NCI-H82 (cell line): ENCODE measurements around the gene NUTM1.
"Not testable (repeated sequence)": the region's sequence is repeated elsewhere in the genome, so short reads cannot be mapped to it uniquely, and the experiment has no call there.

Experiments used
- DNase-seq: peaks from one replicate; lab custom pipeline; 2025; lab: John Stamatoyannopoulos, UW

NUTM1 gene

GRCh38 chr15:34365836-34366235, 22.7 kb downstream of the NUTM1 start:
- DNase-seq, result no peak

DNA sequence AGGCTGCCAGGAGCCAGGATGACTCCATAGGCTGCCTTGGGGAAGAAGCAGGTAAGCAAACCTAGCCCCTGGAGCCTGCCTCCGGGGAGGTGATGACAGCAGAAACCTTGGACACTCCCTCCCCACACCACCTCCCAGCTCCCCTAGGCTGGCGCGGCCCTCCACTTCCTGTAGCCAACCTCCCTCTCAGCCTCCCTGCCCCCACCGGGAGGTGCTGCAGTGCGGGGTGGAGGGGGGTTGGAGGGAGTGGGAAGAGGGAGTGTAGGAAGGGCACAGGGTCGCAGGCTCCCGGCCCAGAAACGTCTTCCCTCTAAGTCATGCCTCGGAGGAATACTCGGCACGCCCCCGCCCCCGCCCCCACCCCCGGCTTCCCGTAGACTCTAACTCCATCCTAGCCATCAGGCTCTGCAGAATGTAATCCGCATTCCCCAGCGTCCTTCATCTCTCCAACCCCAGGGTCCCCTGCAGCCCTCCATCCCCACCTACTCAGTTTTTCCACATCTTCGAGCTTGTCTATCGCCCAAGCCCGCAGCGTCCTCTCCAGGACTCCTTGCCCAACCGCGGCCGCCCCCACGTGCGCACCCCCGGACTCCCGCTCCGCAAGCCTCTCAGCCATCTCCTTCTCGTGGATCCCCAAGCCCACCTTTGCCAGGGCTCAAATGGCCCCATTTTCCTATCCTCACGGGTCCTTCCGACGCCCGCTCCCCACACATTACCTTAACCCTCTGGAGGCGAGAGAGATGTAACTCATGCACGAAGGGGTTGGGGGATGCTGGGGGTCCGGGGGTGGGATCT, 23.4 kb downstream of the NUTM1 start:
- DNase-seq, result peak; percentile 83

- peak; percentile 95 for DNase-seq
These were observed 24.3 kb downstream of the NUTM1 start, which contains the start of gene LPCAT4 for GRCh38 chr15:34367101-34368081. Gene LPCAT4 (minus strand): TSS chr15:34367196. CDS start chr15:34367100, 96 bp downstream.

DNA sequence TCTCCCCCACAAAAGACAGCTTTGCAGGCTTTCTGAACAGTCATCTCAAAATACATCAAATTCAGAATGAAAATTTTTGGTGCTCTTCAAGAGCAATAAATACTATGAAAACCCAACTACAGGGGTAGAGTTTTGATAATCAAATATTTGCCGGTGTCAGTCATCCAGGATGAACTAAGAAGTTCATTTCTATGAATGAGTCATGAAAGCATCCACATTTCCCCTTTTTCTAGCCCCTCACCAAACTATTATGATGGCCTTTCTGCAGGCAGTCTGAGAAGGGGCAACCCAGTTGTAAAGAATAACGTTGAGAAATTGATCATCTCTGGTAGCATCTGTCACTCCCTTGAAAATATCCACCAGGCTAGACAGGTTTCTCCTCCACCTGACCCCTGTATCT, 27.0 kb downstream of the NUTM1 start:
- DNase-seq, result no peak

- no peak for DNase-seq
These were observed 27.5 kb downstream of the NUTM1 start for GRCh38 chr15:34370643-34371042.

GRCh38 chr15:34373951-34374350, 30.8 kb downstream of the NUTM1 start:
- DNase-seq, result no peak

- no peak for DNase-seq
These were observed 31.7 kb downstream of the NUTM1 start for GRCh38 chr15:34374816-34375215.

DNA sequence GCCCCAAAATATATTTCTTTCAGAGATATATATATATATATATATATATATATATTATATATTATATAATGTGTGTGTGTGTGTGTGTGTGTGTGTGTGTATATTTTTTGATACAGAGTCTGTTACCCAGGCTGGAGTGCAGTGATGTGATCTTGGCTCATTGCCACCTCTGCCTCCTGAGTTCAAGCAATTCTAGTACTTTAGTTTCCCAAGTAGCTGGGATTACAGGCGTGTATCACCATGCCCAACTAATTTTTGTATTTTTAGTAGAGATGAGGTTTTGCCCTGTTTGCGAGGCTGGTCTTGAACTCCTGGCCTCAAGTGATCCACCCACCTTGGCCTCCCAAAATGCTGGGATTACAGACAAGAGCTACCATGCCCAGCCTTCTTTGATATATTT, 32.4 kb downstream of the NUTM1 start:
- not testable (repeated sequence) for DNase-seq

GRCh38 chr15:34376856-34377255, 33.7 kb downstream of the NUTM1 start:
- no peak for DNase-seq

- DNase-seq, result not testable (repeated sequence)
These were observed 37.4 kb downstream of the NUTM1 start for GRCh38 chr15:34380491-34380890.

DNA sequence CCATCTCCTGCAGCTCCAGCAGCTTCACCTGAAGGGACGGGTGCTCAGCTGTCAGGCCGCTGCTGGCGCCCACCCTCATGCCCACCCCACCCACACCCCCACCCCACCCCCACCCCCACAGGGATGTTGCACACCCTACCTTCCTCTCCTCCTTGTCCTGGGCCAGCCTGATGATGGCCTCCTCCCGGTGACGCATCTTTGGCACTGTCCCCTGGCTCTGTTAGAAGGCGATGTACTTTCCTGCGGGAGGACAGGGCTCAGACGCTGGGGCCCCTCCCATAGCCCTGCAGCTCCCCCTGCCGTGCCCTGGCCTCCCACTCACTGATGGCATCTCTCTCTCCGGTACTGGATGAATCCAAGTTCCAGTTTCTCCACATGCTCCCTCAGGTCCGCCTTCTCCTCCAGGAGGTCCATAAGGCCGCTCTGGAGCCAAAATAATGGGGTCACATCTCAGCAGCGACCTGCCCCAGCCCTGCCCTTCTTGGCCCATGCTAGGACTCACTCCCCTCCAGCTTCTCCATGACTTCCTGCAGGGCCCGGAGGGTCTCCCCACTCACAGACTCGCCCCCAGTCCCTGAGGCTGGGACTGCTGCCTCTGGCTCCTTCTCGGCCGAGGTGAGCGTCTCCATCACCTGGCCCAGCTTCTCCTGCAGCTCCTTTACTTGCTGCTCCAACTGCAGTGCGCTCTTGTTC, 38.9 kb downstream of the NUTM1 start:
- not testable (repeated sequence) for DNase-seq

DNA sequence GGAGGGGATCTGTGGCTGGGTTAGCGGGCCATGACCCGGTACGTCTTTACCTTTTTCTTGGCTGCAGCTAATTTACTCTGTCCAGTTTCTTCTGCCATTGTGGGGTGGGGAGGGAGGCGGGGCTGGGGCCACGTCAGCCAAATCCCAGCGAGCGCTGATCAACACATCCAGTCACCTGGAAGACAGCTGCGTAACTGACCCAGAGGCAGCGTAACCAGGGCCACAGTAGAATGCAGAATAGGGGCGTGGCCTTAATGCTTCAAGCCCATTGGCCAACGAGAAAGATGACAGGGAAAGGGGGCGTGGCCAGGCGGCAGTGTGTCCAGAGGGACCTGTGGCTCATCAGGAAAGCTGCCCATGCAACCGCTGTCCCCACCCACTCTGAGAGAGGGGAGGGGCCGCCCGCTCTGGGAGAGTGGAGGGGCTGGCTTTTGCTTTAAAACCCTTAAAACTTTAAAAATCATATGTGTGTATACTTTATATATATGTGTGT, 46.5 kb downstream of the NUTM1 start:
- not testable (repeated sequence) for DNase-seq

DNA sequence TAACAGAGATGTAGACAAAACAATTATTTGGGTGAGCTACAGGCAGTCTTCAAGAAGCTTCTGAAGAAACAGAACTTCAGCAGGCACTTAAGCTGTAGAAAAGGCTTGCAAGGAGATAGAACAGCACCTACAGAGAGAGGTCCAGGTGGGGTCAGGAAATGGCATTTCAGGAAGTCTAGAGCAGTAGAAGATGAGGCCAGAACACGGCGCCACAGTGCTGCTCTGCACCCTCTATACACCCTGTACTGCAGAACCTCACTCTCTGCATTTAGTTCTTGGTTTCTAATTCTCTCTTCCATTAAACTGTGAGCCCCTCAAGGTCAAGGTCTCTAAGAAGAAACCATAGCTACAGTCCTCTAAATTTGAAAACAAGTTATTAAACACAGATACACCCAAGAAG, 49.9 kb downstream of the NUTM1 start:
- not testable (repeated sequence) for DNase-seq

DNA sequence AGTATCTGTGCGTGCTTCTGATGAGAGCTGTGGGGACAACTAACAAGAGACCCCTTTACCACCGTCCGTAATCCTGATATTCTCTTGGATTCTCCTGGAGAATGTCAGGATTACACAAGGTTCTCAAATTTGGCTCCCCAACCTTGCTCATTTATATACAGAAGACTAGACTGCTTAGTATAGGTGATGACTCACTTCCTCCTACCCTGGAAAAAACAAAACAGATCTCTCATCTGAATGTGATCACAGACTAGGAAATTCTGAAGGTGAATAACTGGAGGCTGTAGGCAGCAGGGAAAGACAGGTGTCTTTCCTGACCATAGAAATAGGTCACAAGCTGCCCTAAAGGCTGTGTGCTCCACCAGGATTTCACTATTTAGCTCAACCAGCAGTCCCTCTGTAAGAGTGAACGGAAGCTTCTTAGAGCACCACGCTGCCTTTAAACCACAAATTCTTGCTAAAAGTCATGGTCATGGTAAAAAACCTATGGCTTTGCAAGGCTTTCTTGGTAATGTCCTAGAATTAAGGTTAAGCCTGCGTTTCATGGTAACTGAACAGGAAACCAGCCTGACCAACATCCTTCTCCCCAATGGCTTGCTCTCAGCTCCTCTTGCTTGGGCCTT, 54.6 kb downstream of the NUTM1 start:
- not testable (repeated sequence) for DNase-seq

- not testable (repeated sequence) for DNase-seq
These were observed 60.1 kb downstream of the NUTM1 start for GRCh38 chr15:34403160-34403598.

- not testable (repeated sequence) for DNase-seq
These were observed 60.8 kb downstream of the NUTM1 start for GRCh38 chr15:34403899-34404298.
